Testis (tissue), 3 donors: Measurements from ENCODE around the gene FBN1. TPM values are rescaled to one million over a fixed set of nuclear protein-coding genes. Genes with fewer than 3 reads are reported as not detected.
A peak's percentile ranks its signal among the peaks of the same experiment; 100 is the strongest.

ENCODE experiments used
- DNase-seq: peaks from one replicate; pipeline ENCODE4 v3.0.0-alpha.2; 2019
- H3K27ac ChIP-seq, 2 donors: fragments of 200-600 bp; sonication (generic); one replicate each; pipeline ENCODE4 v1.5.1; 2019
- H3K27me3 ChIP-seq: fragments of 200-600 bp; sonication (generic); one replicate; pipeline ENCODE4 v1.5.1; 2019
- H3K36me3 ChIP-seq: fragments of 200-600 bp; sonication (generic); one replicate; pipeline ENCODE4 v1.5.1; 2017; ENCODE audit warnings: low read depth; ENCODE audit errors: missing control alignments
- H3K4me1 ChIP-seq: fragments of 200-600 bp; sonication (generic); one replicate; pipeline ENCODE4 v1.5.1; 2019
- H3K4me3 ChIP-seq, 2 donors: fragments of 200-600 bp; sonication (generic); one replicate each; pipeline ENCODE4 v1.5.1; 2017 to 2019
- H3K9me3 ChIP-seq: fragments of 200-600 bp; sonication (generic); one replicate; pipeline ENCODE4 v1.5.1; 2017
- POLR2A ChIP-seq: fragments of 450-650 bp; IDR thresholded peaks from one replicate; pipeline ENCODE4 v1.6.1; 2017; ENCODE audit warnings: antibody characterized with exemption, mild to moderate bottlenecking, moderate library complexity
- WGBS, 2 donors: methylation state at CpG; one replicate each; pipeline ENCODE4 v1.1.5; 2018; 5-methylcytosine and 5-hydroxymethylcytosine counted together
- intact Hi-C: fragments of 100-400 bp; cut with DNase I; formaldehyde crosslinking; loops from one replicate; pipeline ENCODE4 v1.15.1; 2023; ENCODE audit warnings: low total_unique reads
- polyA plus RNA-seq: library from polyadenylated mRNA; stranded (reverse); fragments of 350-450 nt; fragmentation: Illumina TruSeq; extraction: RNeasy Lipid Tissue Mini Kit (QIAGEN cat#74804); gene quantifications from one replicate; pipeline ENCODE4 v1.2.3, GENCODE V29; 2014; ENCODE audit warnings: low read depth, low replicate concordance; ENCODE audit not compliant: insufficient read depth
- total RNA-seq, 2 donors: library from RNA; depleted of rRNA; stranded (reverse); fragments of >200 nt; gene quantifications; one replicate each; pipeline ENCODE4 v1.2.3, GENCODE V29; 2016
- TF ChIP-seq, protein P1 (sequence below), 3 experiments: fragments of 450-650 bp in 2 of 3; fragments of 200-600 bp in 1 of 3; sonication (generic) in 1 of 3; IDR thresholded peaks; one replicate each; pipeline ENCODE4 v1.5.1; 2016 to 2019; ENCODE audit warnings: antibody characterized with exemption in 3 of 3, mild to moderate bottlenecking in 2 of 3, moderate library complexity in 1 of 3

The FBN1 gene
- total and polyA plus RNA-seq, 3 donors from 2014 or later, result 48.5 to 77.1 (median 68.7) TPM

DNA sequence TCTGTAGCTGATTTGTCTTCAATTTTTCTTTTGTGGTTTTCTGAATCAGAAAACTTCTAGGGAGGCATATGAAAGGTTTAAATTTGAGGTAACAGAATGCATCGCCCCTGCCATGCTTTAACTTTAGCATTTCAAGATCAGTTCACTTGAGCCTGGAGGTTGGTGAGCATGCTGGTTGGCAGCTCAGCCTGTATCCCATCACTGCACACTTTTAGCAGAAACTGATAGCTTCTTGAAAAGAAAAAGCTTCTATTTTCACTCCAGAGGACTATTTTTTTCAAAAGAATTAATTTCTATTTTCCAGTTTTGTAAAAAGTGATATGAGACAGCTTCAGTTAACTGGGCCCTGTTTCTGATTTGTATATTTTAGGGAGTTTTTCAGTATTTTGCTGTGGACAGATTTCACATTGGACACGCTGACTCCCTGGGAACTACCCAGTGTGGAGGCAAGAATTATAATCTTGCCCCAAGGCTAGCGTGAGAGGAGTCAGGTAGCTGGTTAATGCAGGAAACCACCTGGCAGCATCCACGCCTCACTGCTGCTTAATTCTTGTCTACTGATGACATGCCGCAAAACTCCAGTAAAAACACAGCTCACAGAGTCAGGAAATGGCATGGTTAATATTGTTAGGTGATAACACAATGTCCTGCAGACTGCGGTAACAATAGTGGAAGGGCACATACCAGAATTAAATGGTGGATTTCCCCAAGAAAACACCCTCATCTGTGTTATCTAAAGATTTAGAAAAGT lies 242.9 kb downstream of the FBN1 start:
- H3K4me3 ChIP-seq, result no peak overlapping the region
- no peaks in the 10 kb centered on the region for H3K36me3 ChIP-seq
- no peak for DNase-seq
- 90 to 95% methylated on average over 6 of the region's 6 CpGs for WGBS, 2 donors
- no peaks in the 10 kb centered on the region for H3K27me3 ChIP-seq
- intact Hi-C loops, result no loop called here
- H3K27ac ChIP-seq, result no peak overlapping the region
- TF ChIP-seq, protein P1, sequence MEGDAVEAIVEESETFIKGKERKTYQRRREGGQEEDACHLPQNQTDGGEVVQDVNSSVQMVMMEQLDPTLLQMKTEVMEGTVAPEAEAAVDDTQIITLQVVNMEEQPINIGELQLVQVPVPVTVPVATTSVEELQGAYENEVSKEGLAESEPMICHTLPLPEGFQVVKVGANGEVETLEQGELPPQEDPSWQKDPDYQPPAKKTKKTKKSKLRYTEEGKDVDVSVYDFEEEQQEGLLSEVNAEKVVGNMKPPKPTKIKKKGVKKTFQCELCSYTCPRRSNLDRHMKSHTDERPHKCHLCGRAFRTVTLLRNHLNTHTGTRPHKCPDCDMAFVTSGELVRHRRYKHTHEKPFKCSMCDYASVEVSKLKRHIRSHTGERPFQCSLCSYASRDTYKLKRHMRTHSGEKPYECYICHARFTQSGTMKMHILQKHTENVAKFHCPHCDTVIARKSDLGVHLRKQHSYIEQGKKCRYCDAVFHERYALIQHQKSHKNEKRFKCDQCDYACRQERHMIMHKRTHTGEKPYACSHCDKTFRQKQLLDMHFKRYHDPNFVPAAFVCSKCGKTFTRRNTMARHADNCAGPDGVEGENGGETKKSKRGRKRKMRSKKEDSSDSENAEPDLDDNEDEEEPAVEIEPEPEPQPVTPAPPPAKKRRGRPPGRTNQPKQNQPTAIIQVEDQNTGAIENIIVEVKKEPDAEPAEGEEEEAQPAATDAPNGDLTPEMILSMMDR (IDR thresholded peaks at IDR 0.05), result no peak
- no peak for TF ChIP-seq POLR2A
- no peaks in the 10 kb centered on the region for H3K4me1 ChIP-seq
- H3K9me3 ChIP-seq, result no peaks in the 10 kb centered on the region

DNA sequence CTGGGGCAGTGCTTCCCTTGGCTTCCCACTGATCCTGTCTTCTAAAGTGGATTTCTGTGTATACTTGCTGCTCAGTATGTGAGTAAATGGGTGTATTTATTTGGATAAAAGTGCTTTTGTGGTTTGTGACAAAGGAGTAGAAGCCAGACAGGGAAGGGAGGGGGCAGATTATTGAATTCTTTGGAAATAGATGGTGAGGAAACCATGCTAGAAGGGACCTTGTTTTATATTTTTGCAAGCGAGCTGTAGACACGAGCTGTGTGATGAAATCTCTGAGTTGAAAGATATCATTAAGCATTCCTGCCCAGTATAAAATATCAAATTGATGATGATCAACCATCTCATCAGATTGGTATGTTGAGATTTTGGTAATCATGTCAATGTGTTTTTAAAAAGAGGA lies 245.4 kb downstream of the FBN1 start:
- no peaks in the 10 kb centered on the region for H3K4me1 ChIP-seq
- H3K36me3 ChIP-seq, result no peaks in the 10 kb centered on the region
- WGBS, 2 donors, result 86 to 91% methylated on average over 2 of the region's 2 CpGs
- TF ChIP-seq, protein P1 (IDR thresholded peaks at IDR 0.05), result no peak
- no peak for TF ChIP-seq POLR2A
- H3K27ac ChIP-seq, result no peak overlapping the region
- no peak overlapping the region for H3K4me3 ChIP-seq
- no peak for DNase-seq
- no peaks in the 10 kb centered on the region for H3K9me3 ChIP-seq
- no peaks in the 10 kb centered on the region for H3K27me3 ChIP-seq
- intact Hi-C loops, result no loop called here

DNA sequence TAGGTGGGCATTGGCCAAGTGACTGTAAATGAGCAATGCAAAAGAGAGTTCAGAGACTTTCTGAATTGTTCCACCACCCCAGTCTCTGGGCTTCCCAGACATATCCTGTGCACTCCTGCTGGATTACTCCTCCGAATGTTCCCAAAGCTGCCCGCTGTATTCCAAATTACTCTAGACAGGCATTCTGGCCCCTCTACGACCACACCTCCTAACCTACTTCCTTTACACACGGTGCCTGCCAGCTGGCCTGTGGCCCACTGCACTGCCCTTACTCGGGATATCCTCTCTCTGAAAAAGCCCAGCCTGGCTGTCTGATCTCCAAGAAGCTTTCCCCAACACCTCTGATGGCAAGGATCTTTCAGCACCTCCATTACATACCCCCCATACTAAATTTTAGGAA lies 247.7 kb downstream of the FBN1 start:
- Histone ChIP-seq H3K27me3 (no peaks in the 10 kb centered on the region), H3K4me1 (peaks cover 5% of the 10 kb centered on the region), H3K9me3 (no peaks in the 10 kb centered on the region), H3K4me3 (no peak overlapping the region), H3K27ac (no peak overlapping the region), H3K36me3 (no peaks in the 10 kb centered on the region)
- intact Hi-C loops, result no loop called here
- TF ChIP-seq, protein P1 (IDR thresholded peaks at IDR 0.05), result no peak
- no peak for TF ChIP-seq POLR2A
- 57 to 59% methylated on average over 5 of the region's 5 CpGs for WGBS, 2 donors
- no peak for DNase-seq

GRCh38 chr15:48396020-48396419 lies 249.5 kb downstream of the FBN1 start:
- no peak for TF ChIP-seq POLR2A
- TF ChIP-seq, protein P1 (IDR thresholded peaks at IDR 0.05), result no peak
- no peak for DNase-seq

GRCh38 chr15:48395521-48396011 lies 249.9 kb downstream of the FBN1 start:
- Histone ChIP-seq H3K27ac (peak overlapping the region in 1 of 2 donors; percentile 50), H3K4me3 (no peak overlapping the region), H3K9me3 (no peaks in the 10 kb centered on the region), H3K4me1 (peaks cover 11% of the 10 kb centered on the region), H3K36me3 (no peaks in the 10 kb centered on the region), H3K27me3 (no peaks in the 10 kb centered on the region)
- intact Hi-C loops, result no loop called here
- TF ChIP-seq POLR2A, result no peak
- TF ChIP-seq, protein P1 (IDR thresholded peaks at IDR 0.05), result no peak
- peak; percentile 80 for DNase-seq
- 51 to 70% methylated on average over 5 of the region's 5 CpGs for WGBS, 2 donors

More at GRCh38 chr15:48396020-48396419, 249.5 kb downstream of the FBN1 start:
- WGBS, 2 donors, result 69 to 82% methylated on average over 5 of the region's 5 CpGs
- no peaks in the 10 kb centered on the region for H3K9me3 ChIP-seq
- peak overlapping the region in 1 of 2 donors; percentile 50 for H3K27ac ChIP-seq
- no peaks in the 10 kb centered on the region for H3K27me3 ChIP-seq
- peaks cover 11% of the 10 kb centered on the region for H3K4me1 ChIP-seq
- intact Hi-C loops, result no loop called here
- H3K4me3 ChIP-seq, result no peak overlapping the region
- H3K36me3 ChIP-seq, result no peaks in the 10 kb centered on the region
